Body of pancreas (tissue), 4 donors: ENCODE measurements around the gene SHC4.

Experiments used
- POLR2A ChIP-seq, 3 donors: fragments of 450-650 bp; IDR thresholded peaks; one replicate each; pipeline ENCODE4 v1.6.1; 2016; ENCODE audit warnings: antibody characterized with exemption in 3 of 3, mild to moderate bottlenecking in 2 of 3
- TF ChIP-seq, protein P1 (sequence below), 7 experiments: fragments of 450-650 bp in 4 of 7; fragments of 200-600 bp in 3 of 7; sonication (generic) in 3 of 7; IDR thresholded peaks; one replicate each; pipeline ENCODE4 v1.5.1; 2016 to 2019; ENCODE audit warnings: antibody characterized with exemption in 7 of 7

DNA sequence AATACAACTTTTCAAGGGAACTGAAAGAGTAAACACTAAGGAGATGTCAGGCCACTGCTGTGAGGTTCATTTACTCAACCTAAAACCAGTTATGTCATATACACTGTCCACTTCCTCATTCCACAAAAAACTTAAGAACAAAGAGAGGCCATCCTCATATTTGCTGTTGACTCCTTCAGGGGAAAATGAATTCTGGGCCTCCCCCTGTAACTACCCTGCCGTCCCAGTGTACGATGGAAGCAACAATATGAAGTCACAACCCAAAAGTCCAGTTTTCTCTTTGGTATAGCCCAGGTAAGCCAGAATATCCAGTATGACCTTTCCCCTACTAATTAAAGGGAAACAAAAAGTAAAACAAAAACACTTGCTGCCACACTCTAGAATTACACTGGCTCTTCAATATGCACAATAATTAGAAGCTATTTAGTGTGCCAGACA lies 169.0 kb downstream of the SHC4 start:
- no peak for TF ChIP-seq POLR2A (IDR thresholded peaks at IDR 0.05)
- TF ChIP-seq, protein P1, sequence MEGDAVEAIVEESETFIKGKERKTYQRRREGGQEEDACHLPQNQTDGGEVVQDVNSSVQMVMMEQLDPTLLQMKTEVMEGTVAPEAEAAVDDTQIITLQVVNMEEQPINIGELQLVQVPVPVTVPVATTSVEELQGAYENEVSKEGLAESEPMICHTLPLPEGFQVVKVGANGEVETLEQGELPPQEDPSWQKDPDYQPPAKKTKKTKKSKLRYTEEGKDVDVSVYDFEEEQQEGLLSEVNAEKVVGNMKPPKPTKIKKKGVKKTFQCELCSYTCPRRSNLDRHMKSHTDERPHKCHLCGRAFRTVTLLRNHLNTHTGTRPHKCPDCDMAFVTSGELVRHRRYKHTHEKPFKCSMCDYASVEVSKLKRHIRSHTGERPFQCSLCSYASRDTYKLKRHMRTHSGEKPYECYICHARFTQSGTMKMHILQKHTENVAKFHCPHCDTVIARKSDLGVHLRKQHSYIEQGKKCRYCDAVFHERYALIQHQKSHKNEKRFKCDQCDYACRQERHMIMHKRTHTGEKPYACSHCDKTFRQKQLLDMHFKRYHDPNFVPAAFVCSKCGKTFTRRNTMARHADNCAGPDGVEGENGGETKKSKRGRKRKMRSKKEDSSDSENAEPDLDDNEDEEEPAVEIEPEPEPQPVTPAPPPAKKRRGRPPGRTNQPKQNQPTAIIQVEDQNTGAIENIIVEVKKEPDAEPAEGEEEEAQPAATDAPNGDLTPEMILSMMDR (IDR thresholded peaks at IDR 0.05), result no peak
